NK-92 treated with Interleukin-12 subunit alpha and Interleukin-12 subunit beta, amount 100 ng/mL, for 24 hours (cell line): ENCODE measurements around the gene AKT1S1.

Source experiments
- DNase-seq: peaks from one replicate; lab custom pipeline; 2025; lab: John Stamatoyannopoulos, UW

AKT1S1 gene

DNA sequence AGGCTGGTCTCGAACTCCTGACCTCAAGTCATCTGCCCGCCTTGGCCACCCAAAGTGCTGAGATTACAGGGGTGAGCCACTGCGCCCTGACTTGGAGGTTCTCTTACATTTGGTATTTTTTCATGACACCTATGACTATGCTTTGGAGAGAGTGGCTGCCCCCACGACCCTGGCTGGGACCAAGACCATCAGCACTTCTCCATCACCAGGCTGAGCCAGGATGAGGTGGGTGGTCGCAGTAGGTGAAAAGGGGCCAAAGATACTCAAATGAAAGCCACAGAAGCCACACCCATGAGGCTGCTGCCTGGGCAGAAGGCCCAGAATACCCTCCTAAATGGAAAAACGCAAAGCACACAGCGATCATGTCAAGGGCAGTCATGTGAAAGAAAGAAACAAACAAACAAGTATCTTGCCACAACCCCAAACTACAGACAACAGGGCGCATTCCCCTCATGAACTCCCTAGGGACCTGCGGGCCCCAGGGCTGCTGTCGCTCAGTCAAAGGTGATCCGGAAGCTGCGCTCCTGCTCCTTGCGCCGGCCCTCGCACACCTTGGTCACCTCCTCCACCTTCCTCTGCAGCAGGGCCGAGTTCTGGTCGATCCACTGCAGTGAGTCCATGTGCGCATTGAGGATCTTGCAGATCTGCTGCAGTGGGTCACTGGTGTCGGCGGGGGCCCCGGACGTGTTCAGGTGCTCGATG, 30.7 kb upstream of the AKT1S1 start:
- no peak for DNase-seq

GRCh38 chr19:49906879-49907564, 29.9 kb upstream of the AKT1S1 start:
- no peak for DNase-seq

DNA sequence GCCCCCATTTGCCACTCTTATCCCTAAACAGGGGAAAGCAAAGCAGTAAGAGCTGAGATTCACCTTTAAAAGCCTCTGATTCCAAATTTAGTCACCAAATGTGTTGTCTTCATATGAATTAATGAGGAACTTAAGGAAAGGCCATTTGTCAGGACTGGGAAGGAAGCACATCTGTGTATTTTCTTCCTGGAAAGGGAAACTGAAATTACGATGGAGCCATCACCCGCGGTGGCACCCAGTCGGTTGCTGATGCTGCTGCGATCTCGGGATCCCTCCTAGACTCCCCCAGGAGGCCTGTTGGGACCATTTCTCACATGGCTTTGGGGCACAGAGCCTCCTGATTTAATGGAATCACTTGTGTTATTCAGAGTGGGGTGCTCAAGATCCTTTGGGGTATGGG, 27.0 kb upstream of the AKT1S1 start:
- DNase-seq = no peak

DNA sequence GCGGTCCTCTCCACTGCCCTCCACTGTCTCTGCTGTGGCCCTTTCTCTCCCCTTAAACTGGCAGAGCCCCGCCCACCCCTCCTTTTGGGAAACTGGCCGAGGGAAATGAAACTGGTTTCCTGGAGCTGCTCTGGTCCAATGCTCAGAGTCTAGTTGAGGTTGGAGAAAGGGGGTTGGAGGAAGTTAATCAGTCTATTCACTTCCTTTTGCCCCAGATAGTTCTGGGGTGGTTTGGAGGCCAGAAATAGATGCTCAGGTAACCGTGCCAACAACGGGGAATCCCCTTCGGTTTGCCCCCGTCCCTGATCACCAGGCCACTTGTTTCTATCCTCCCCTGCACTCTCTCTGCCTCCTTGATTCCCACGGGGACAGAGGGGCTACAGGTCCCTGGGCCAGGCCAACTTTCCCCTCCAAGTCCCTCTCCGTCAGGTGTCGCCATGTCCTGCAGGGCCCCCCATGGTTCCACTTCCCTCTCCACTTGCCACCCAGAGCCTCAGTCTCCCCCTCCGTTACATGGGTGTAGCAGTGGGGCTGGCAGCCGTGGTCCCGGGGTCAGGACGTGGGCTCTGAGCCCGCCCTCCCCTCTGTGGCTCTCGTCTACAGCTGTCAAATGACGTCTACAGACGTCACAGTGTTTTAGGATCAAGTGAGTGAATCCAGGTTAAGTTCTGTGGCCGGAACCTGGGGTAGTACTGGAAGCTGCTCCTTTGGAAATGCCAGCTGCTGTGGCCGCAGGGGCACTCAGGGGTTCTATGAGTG, 19.9 kb upstream of the AKT1S1 start, which contains the start of gene IL4I1:
TSS of gene IL4I1 (minus strand) at position 25 of the 759 bp plus-strand sequence. CDS start 727 bp downstream, outside the sequence.
- no peak for DNase-seq

GRCh38 chr19:49895566-49896297, 18.6 kb upstream of the AKT1S1 start:
- no peak for DNase-seq

GRCh38 chr19:49894879-49895565, 17.9 kb upstream of the AKT1S1 start:
- no peak for DNase-seq

GRCh38 chr19:49894011-49894664, 17.0 kb upstream of the AKT1S1 start:
- DNase-seq = no peak

- DNase-seq = no peak
Observed at GRCh38 chr19:49892716-49893115, 15.6 kb upstream of the AKT1S1 start.

- DNase-seq = no peak
Observed at GRCh38 chr19:49891393-49891792, 14.2 kb upstream of the AKT1S1 start.

GRCh38 chr19:49890349-49891311, 13.5 kb upstream of the AKT1S1 start:
- no peak for DNase-seq

GRCh38 chr19:49889687-49890348, 12.7 kb upstream of the AKT1S1 start:
- no peak for DNase-seq

- no peak for DNase-seq
Observed at GRCh38 chr19:49889038-49889686, 12.0 kb upstream of the AKT1S1 start.

DNA sequence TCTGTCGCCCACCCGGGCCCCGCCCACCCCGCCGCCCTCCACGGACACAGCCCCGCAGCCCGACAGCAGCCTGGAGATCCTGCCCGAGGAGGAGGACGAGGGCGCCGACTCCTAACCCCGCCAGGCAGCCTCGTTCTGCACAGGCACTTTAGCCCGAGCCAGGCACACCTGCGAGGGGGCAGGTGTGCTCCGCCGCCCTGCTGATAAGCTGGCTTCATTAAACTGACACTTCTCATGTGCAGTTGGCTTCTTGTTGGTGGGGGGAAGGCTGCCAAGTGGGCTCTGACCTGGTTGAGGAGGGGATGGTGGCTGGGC, 11.3 kb upstream of the AKT1S1 start:
- DNase-seq = no peak

GRCh38 chr19:49887665-49888509, 10.7 kb upstream of the AKT1S1 start:
- DNase-seq = no peak

DNA sequence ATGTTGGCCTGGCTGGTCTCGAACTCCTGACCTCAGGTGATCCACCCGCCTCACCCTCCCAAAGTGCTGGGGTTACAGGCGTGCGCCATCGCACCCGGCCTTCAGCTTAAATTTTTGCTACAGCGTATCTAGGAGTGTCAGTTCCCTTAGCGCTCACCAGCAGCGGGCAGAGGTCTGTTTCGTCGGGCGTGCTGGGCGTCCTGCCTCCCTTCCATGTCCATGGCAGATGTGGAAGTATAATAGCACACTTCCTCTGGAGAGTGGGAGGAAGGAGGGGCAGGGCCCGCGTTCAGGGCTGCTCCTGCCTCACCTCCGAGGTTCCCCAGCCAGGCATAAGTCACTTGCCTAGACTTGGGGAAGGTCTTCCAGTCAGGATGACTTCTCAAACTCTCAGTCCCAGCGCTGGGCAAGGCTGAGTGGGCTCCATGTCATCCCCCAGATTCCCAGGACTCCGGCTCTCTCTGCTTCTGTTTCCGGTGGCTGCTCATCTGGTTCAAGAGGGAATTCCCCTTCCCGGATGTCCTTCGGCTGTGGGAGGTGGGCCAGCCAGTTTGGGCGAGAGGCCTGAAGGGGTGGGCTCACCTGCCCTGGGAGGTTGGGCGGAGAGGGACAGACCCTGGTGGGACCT, 10.0 kb upstream of the AKT1S1 start:
- DNase-seq = no peak

- no peak for DNase-seq
Observed at GRCh38 chr19:49884760-49885159, 7.6 kb upstream of the AKT1S1 start.

DNA sequence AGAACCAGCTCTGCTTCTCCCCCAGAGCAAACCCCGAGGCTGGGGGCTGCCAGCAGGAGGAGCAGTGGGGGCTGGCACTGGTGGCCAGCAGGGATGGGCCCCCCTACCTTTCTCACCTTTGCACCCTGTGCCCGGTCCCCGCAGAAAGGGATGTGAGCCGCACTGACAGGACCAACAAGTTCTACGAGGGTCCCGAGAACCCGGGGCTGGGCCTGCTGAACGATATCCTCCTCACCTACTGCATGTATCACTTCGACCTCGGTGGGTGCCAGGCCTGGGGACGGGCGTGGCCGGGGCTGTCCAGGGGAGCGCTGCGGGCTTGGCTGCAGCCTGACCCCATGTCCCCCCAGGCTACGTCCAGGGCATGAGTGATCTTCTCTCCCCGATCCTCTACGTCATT, 7.0 kb upstream of the AKT1S1 start:
- DNase-seq = no peak

- DNase-seq = no peak
Observed at GRCh38 chr19:49883094-49883493, 5.9 kb upstream of the AKT1S1 start.
